ENCODE measurements around the gene LIMS3.
"Not testable (repeated sequence)": the region's sequence is repeated elsewhere in the genome, so short reads cannot be mapped to it uniquely, and the experiment has no call there.

The LIMS3 gene
- 0 reads per million in 2 donors for total RNA-seq

DNA sequence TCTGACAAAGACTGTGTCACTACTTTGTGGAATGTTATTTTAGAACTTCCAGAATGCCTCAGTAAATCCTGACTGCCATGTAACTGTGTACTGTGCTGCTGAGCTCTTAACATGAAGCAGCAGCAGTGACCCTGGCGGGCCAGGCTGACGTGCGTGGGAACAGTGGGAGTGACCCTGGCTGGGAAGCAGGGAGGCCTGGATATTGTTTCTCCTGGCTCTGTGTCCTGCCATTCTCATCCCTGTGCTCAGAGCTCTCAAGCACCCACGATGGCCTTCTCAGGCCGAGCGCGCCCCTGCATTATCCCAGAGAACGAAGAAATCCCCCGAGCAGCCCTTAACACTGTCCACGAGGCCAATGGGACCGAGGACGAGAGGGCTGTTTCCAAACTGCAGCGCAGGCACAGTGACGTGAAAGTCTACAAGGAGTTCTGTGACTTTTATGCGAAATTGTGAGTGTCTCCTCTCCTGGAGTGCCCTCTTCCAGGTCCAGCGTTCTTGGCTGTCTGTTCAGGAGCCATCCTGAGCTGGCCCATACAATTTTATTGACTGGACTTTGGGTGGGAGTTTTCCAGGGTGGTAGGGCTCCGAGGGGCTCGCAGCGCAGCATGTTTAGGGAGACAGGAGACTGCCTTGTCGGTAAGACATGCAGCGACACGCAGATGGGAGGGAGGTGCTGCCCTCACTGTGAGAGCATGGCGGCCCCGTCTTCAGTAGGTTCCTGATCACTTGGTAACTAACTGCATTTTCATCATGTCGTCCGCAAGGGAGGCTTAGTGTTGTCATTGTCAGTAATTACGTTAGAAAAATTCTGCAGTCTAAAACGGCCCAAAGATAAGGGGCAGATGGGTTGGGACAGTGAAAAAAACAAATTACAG, at the start of gene LIMS3:
TSS of gene LIMS3 (plus strand) at position 227 of the 875 bp plus-strand sequence. CDS start at position 268, 41 bp downstream.
- not testable (repeated sequence) for DNase-seq

GRCh38 chr2:109871129-109871751, 27.2 kb upstream of the LIMS3 start:
- not testable (repeated sequence) for DNase-seq

DNA sequence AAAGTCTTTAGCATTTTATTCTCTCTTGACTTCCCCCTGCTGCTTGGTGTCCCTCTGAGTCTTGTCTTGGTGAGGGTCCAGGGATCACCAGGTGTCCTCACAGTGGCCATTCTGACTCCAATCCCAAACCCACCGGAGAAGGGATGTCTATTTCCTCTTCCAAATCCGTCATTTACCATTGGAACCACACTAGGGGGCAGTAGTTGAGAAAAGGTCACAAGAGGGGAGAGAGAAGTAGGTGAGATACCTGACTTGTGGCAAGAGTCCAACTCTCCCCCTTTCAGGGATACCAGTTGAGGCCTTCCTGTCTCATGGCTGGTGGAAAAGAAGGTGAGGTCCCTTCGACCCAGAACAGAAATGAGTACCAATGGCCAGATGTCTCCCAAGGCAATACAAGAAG, 21.9 kb upstream of the LIMS3 start:
- DNase-seq = not testable (repeated sequence)

GRCh38 chr2:109882112-109882511, 16.4 kb upstream of the LIMS3 start:
- DNase-seq = not testable (repeated sequence)

- not testable (repeated sequence) for DNase-seq
These were observed 10.1 kb upstream of the LIMS3 start for GRCh38 chr2:109888414-109888813.

DNA sequence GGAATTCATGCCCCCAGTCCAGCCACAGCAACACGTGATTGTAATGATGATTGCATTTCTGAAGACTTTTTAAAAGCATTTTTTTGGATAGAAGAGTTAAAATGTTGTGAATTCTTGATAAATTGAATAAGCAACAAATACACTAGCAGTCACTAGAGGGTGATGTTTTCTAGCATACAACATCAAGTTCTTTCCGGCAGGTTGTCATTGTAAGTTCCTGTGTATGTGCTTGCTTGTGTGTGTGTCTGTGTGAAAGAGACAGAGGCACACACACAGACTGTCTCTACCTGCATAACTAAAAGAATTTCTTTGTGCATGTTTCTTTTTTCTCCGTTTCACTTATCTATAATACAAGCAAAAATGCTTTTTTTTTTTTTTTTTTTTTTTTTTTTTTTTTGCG, 8.6 kb upstream of the LIMS3 start:
- not testable (repeated sequence) for DNase-seq

DNA sequence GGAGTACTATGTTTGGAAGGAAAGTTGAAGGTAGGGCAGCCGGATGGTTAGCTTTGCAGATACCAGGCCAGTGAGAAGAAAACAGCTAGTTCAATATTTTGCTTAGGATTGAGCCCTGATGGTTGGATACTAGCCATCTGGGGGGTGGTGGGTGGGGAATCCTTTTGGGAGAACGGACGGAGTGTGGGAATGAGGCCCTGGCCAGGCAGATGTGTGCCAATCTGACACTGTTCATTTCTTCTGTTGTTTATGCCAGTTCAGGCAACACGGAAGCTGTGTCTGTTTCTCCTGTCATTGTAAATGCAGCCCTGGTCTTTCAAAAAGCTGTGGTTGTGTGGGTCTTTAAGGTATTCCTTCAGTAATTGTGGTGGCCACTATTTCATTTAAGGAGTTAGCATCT, 7.5 kb upstream of the LIMS3 start:
- not testable (repeated sequence) for DNase-seq

DNA sequence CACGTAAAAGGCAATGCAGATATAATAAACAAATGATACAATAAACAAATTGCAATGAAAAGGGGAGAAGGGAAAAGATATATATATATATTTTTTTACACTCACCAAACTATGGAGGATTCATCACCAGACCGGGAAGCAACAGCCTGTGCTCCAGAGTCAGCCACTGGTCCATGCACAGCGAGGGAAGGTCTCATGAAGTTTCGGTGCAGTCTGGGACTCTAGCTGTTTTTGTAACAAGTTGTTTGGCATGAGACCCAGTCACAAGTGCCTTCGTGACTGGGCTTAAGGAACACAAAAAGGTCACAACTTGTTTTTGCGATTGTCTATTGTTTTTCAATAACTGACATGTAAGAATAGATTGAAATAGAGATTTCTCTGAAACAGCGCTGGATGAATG, 4.8 kb upstream of the LIMS3 start:
- DNase-seq = not testable (repeated sequence)

GRCh38 chr2:109894141-109894540, 4.3 kb upstream of the LIMS3 start:
- not testable (repeated sequence) for DNase-seq

DNA sequence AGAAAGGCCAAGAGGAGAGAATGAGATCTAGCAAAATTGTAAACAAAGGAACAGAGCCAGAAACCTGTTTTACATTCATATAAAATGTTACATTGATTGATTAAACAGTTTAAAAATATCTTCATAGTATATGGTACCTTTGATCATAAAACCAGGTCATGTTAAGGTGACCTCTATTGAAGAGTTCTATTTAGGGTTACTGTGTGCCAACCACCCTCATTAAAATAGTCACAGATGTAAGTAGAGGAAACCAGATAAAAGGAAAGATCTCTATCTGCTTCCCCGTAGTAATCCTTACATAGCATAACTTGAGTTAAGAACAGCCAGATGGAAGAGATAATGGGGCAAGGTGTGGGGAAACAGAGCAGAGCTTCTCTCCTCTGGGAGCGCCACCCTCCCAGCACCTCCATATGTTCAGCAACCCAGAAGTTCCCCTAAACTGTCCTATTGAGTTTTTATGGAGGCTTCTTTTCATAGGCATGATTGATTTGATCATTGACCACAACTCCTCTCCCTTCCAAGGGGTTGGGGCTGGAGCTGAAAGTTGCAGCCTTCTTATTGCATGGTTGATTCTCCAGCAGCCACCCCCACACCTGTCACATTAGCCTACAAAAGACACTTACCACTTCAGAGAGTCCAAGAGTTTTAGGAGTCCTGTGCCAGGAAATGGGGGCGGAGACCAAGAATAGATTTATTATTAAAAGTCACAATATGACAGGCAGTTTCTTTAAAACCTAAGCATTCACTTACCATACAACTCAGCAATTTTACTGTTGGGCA, 3.2 kb upstream of the LIMS3 start:
- DNase-seq = not testable (repeated sequence)

- DNase-seq = not testable (repeated sequence)
These were observed 2.3 kb upstream of the LIMS3 start for GRCh38 chr2:109896212-109896611.

DNA sequence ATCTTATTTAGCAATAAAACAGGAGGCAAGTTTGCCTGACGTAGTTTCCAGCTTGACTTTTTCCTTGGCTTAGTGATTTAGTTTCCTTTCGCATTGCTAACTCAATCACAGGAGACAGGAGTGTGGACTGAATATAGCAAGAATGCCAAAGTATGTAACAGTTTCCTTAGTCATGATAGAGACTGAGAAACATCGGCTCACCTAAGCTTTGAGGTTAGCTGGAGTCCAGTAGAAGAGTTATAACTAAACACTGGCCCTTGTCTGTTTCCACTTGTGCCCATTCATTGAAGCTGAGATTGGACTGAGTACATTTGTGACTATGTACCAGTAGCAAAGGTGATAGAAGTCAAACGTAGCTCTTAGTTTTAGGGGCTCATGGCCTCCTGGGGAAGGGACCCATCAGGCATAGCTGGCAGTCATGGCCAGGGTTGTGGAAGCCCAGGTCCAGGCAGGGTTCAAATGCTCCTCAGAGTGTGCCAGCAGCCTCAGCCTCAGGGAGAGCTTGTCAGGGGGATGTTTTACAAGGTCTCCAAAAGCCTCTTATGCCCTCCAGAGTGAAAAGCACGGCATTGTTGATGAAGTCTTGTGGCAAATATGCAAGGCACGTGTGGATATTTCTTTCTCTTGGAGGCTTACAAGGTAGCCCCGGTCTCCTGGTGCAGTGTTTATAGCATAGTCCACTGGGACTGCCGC, 573 bp upstream of the LIMS3 start:
- not testable (repeated sequence) for DNase-seq

GRCh38 chr2:109905796-109906195, 7.3 kb downstream of the LIMS3 start:
- DNase-seq = not testable (repeated sequence)

GRCh38 chr2:109908626-109909025, 10.1 kb downstream of the LIMS3 start:
- not testable (repeated sequence) for DNase-seq

GRCh38 chr2:109910789-109911188, 12.3 kb downstream of the LIMS3 start:
- DNase-seq = not testable (repeated sequence)

DNA sequence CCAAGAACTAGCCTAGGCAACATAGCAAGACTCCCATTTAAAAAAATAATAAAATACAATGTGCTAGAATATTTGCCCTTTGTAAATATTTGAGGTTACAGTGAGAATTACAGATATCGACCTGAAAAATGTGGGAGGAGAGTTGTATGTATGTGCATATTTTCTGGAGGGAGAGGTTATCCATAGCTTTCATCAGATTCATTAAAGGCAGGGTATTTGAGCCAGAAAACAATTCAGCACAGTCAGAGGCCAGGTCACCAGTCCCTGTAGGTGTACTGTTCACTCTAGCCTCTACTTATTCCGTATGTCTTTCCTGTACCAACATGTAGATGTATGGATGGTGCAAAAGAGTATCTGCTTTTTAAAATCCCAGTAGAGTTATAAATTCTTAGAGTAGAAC, 15.4 kb downstream of the LIMS3 start:
- not testable (repeated sequence) for DNase-seq

GRCh38 chr2:109914552-109914951, 16.1 kb downstream of the LIMS3 start:
- DNase-seq = not testable (repeated sequence)

DNA sequence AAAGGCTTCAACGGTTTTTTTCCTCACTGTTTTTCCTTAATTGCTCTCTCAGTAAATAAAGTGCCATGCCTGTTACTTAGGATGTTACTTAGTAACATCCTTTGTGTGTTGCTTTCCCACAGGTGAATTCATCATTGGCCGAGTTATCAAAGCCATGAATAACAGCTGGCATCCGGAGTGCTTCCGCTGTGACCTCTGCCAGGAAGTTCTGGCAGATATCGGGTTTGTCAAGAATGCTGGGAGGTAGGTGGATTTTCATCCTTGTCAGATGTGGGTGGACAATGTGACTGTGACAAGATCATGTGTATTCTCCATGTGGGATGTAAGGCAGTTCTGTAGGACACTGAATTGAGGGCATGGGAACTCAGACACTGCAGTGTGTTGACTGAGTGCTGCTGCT, 17.3 kb downstream of the LIMS3 start:
- not testable (repeated sequence) for DNase-seq

DNA sequence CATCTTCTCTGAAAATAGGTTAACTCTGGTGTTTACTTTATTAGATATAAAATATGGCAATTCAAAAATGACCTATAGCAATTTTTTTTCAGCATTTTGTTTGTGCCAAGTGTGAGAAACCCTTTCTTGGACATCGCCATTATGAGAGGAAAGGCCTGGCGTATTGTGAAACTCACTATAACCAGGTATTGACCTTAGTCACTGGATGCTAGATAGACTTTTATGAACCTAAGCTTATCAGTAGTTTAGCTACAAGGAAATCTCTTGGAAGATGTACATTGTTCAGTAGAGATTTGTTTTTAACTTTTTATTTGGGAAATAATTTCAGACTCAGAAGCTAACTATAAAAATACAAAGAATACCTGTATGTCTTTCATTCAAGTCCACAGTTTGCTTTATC, 21.7 kb downstream of the LIMS3 start:
- DNase-seq = not testable (repeated sequence)

- DNase-seq = not testable (repeated sequence)
These were observed 23.3 kb downstream of the LIMS3 start for GRCh38 chr2:109921543-109922384.

DNA sequence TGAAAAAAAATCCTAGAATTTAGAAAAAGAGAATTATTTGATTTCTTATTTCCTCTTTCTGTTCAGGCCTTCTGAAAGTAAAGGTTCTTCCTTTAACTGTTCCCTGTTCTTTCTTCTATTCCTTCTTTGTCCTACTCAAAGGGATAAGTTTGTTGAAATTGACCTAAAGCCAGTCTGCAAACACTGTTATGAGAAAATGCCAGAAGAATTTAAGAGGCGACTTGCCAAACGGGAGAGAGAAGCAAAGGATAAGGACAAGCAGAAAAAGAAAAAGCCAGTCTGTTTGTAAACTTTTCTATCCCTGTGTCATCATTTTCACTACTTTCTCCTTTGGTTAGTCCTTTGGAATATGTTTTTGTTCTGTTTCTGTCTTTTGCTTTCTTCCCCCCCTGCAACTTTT, 26.0 kb downstream of the LIMS3 start:
- not testable (repeated sequence) for DNase-seq
